Breast epithelium (tissue), 3 donors: ENCODE measurements around the gene HFE.

Experiments used
- CTCF ChIP-seq, 3 donors: fragments of 450-650 bp; IDR thresholded peaks; one replicate each; pipeline ENCODE4 v1.5.1; 2016 to 2017; ENCODE audit warnings: antibody characterized with exemption in 3 of 3, mild to moderate bottlenecking in 3 of 3, moderate library complexity in 3 of 3
- POLR2A ChIP-seq: fragments of 450-650 bp; IDR thresholded peaks from one replicate; pipeline ENCODE4 v1.6.1; 2016; ENCODE audit warnings: antibody characterized with exemption, mild to moderate bottlenecking, moderate library complexity

GRCh38 chr6:26057899-26058298, 29.3 kb upstream of the HFE start:
- TF ChIP-seq CTCF (IDR thresholded peaks at IDR 0.05): no peak
- TF ChIP-seq POLR2A: no peak
